H9 (cell line): Measurements from ENCODE around the gene MAML3. TPM values are rescaled to one million over a fixed set of nuclear protein-coding genes. Genes with fewer than 3 reads are reported as not detected.

Experiments
- DNase-seq: peaks from one replicate; pipeline ENCODE4 v3.0.0-alpha.2; 2017
- H2AFZ ChIP-seq: one replicate; pipeline ENCODE4 v1.6.1; 2013; ENCODE audit warnings: mild to moderate bottlenecking, low read length, control low read depth, moderate library complexity
- H2AK5ac ChIP-seq: 2 replicates; pipeline ENCODE4 v1.6.1; 2013; ENCODE audit warnings: low read length, control low read depth, mixed read lengths; ENCODE audit not compliant: insufficient read length
- H2BK120ac ChIP-seq: one replicate; pipeline ENCODE4 v1.6.1; 2013; ENCODE audit warnings: low read depth, mild to moderate bottlenecking, low read length, control low read depth, inconsistent platforms; ENCODE audit not compliant: poor library complexity, severe bottlenecking
- H2BK12ac ChIP-seq: 2 replicates; pipeline ENCODE4 v1.6.1; 2013; ENCODE audit warnings: low read length, control low read depth, mixed read lengths, low read depth; ENCODE audit not compliant: insufficient read length
- H2BK15ac ChIP-seq: 2 replicates; pipeline ENCODE4 v1.6.1; 2013; ENCODE audit warnings: low read depth, low read length, control low read depth
- H2BK20ac ChIP-seq: one replicate; pipeline ENCODE4 v1.6.1; 2013; ENCODE audit warnings: low read depth, mild to moderate bottlenecking, low read length, control low read depth, inconsistent platforms; ENCODE audit not compliant: poor library complexity, severe bottlenecking
- H2BK5ac ChIP-seq: 2 replicates; pipeline ENCODE4 v1.6.1; 2013; ENCODE audit warnings: low read length, control low read depth, mixed read lengths; ENCODE audit not compliant: insufficient read length
- H3K14ac ChIP-seq: 2 replicates; pipeline ENCODE4 v1.6.1; 2013; ENCODE audit warnings: low read length, control low read depth; ENCODE audit not compliant: insufficient read depth
- H3K18ac ChIP-seq: 2 replicates; pipeline ENCODE4 v1.6.1; 2013; ENCODE audit warnings: low read depth, mild to moderate bottlenecking, mixed read lengths, low read length, control low read depth; ENCODE audit not compliant: insufficient read length
- H3K23ac ChIP-seq: 2 replicates; pipeline ENCODE4 v1.6.1; 2013; ENCODE audit warnings: low read length, control low read depth, mixed read lengths, low read depth; ENCODE audit not compliant: insufficient read length
- H3K23me2 ChIP-seq: 2 replicates; pipeline ENCODE4 v1.6.1; 2013; ENCODE audit warnings: low read depth, mild to moderate bottlenecking, mixed read lengths, low read length, control low read depth; ENCODE audit not compliant: insufficient read length, poor library complexity, severe bottlenecking
- H3K27ac ChIP-seq: 2 replicates; pipeline ENCODE4 v1.5.1; 2013; ENCODE audit warnings: low read length, control low read depth, mixed read lengths, low read depth; ENCODE audit not compliant: insufficient read length
- H3K27me3 ChIP-seq: 2 replicates; pipeline ENCODE4 v1.6.1; 2013; ENCODE audit warnings: low read length, control low read depth, inconsistent platforms; ENCODE audit not compliant: insufficient read depth
- H3K4ac ChIP-seq: 2 replicates; pipeline ENCODE4 v1.6.1; 2013; ENCODE audit warnings: low read depth, mild to moderate bottlenecking, control low read depth, inconsistent platforms, low read length, moderate library complexity
- H3K4me1 ChIP-seq: 2 replicates; pipeline ENCODE4 v1.6.1; 2013; ENCODE audit warnings: low read length, control low read depth, inconsistent platforms; ENCODE audit not compliant: insufficient read depth
- H3K4me2 ChIP-seq: 2 replicates; pipeline ENCODE4 v1.6.1; 2013; ENCODE audit warnings: low read length, control low read depth, mixed read lengths; ENCODE audit not compliant: insufficient read length, insufficient read depth
- H3K56ac ChIP-seq: 2 replicates; pipeline ENCODE4 v1.6.1; 2013; ENCODE audit warnings: low read depth, mild to moderate bottlenecking, mixed read lengths, low read length, control low read depth; ENCODE audit not compliant: insufficient read length
- H3K79me1 ChIP-seq: 2 replicates; pipeline ENCODE4 v1.6.1; 2013; ENCODE audit warnings: low read depth, mild to moderate bottlenecking, moderate library complexity, low read length, control low read depth, inconsistent platforms; ENCODE audit not compliant: insufficient read depth, poor library complexity, severe bottlenecking
- H3K79me2 ChIP-seq: 2 replicates; pipeline ENCODE4 v1.6.1; 2013; ENCODE audit warnings: low read length, control low read depth, inconsistent platforms; ENCODE audit not compliant: insufficient read depth
- H3K9ac ChIP-seq: 2 replicates; pipeline ENCODE4 v1.6.1; 2013; ENCODE audit warnings: low read length, control low read depth, mixed read lengths; ENCODE audit not compliant: insufficient read length; ENCODE audit errors: extremely low read depth
- H3K9me3 ChIP-seq: one replicate; pipeline ENCODE4 v1.6.1; 2013; ENCODE audit warnings: low read depth, low read length, inconsistent platforms; ENCODE audit not compliant: control insufficient read depth
- H3T11ph ChIP-seq: one replicate; pipeline ENCODE4 v1.6.1; 2013; ENCODE audit warnings: mild to moderate bottlenecking, low read length, control low read depth, inconsistent platforms
- H4K20me1 ChIP-seq: one replicate; pipeline ENCODE4 v1.6.1; 2013; ENCODE audit not compliant: control insufficient read depth, insufficient read length, insufficient read depth
- H4K5ac ChIP-seq: 2 replicates; pipeline ENCODE4 v1.6.1; 2013; ENCODE audit warnings: low read depth, mild to moderate bottlenecking, mixed read lengths, low read length, control low read depth; ENCODE audit not compliant: insufficient read length
- H4K8ac ChIP-seq: replicated peaks from 2 replicates; pipeline ENCODE4 v1.6.1; 2013; ENCODE audit warnings: low read length, control low read depth, mixed read lengths, low read depth; ENCODE audit not compliant: insufficient read length
- H4K91ac ChIP-seq: 2 replicates; pipeline ENCODE4 v1.6.1; 2013; ENCODE audit warnings: low read depth, mild to moderate bottlenecking, moderate library complexity, mixed read lengths, low read length, control low read depth; ENCODE audit not compliant: insufficient read length
- H3K27ac Mint-ChIP-seq, 3 experiments: 2 replicates in 2 of 3; 3 replicates in 1 of 3; pipeline ENCODE4 v1.8.0; 2020 to 2021; ENCODE audit warnings: mixed read lengths in 3 of 3, mild to moderate bottlenecking in 1 of 3, moderate library complexity in 1 of 3
- H3K27me3 Mint-ChIP-seq: 2 replicates; pipeline ENCODE4 v1.8.0; 2021; ENCODE audit warnings: low read depth, mild to moderate bottlenecking, moderate library complexity, mixed read lengths
- H3K36me3 Mint-ChIP-seq, 3 experiments: 2 replicates in 2 of 3; 3 replicates in 1 of 3; pipeline ENCODE4 v1.8.0; 2020 to 2021; ENCODE audit warnings: low read depth in 3 of 3, mixed read lengths in 3 of 3; ENCODE audit not compliant: insufficient read depth in 1 of 3
- H3K4me1 Mint-ChIP-seq, 2 experiments: 2 replicates each; pipeline ENCODE4 v1.8.0; 2020; ENCODE audit warnings: mixed read lengths in 2 of 2
- H3K4me3 Mint-ChIP-seq, 2 experiments: 2 replicates in 1 of 2; 3 replicates in 1 of 2; pipeline ENCODE4 v1.8.0; 2020 to 2021; ENCODE audit warnings: mild to moderate bottlenecking in 2 of 2, mixed read lengths in 2 of 2, moderate library complexity in 1 of 2
- H3K9me3 Mint-ChIP-seq, 2 experiments: 2 replicates in 1 of 2; 3 replicates in 1 of 2; pipeline ENCODE4 v1.8.0; 2020; ENCODE audit warnings: mild to moderate bottlenecking in 2 of 2, mixed read lengths in 2 of 2, moderate library complexity in 1 of 2
- CTCF ChIP-seq: fragments of 200-600 bp; sonication (generic); conservative IDR thresholded peaks from 3 replicates; pipeline ENCODE4 v1.8.0; 2021; ENCODE audit warnings: antibody characterized with exemption, mild to moderate bottlenecking
- WGBS: extraction: QIAGEN DNeasy Blood & Tissue Kit; methylation state at CpG from one replicate; pipeline ENCODE4 v1.1.7; 2013; ENCODE audit warnings: missing lambda C conversion rate, low lambda C conversion rate, mixed read lengths; ENCODE audit not compliant: insufficient read length; ENCODE audit errors: extremely low coverage; 5-methylcytosine and 5-hydroxymethylcytosine counted together
- total RNA-seq: library from RNA; stranded (reverse); gene quantifications from 2 replicates; pipeline ENCODE4 v1.2.1, GENCODE V29; 2021

MAML3 gene
- total RNA-seq, 1 experiment from 2014 or later: 3.9 TPM

DNA sequence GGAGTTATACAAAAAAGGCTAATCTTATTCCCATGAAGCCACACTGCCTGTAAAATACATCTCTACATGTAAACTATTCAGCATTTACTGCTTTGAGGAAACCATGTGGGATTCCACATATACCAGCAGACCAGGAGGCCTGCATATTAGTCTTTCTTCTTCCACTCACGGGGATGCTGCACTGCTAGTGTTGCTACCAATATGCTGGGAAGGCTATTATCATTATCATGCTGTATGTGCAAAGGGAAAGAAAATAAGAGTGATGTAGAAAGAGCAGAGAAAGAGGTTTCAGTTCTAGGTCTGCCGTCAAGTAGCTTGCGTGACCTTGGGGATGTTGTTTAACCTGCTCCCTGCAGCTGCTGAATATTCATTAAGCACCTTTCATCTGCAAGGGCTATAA lies 427.4 kb downstream of the MAML3 start:
- Histone ChIP-seq H4K5ac (no peak overlapping the region), H2BK120ac (no peak overlapping the region), H3K27ac (no peak overlapping the region), H2BK5ac (no peak overlapping the region), H3K14ac (no peak overlapping the region), H4K91ac (no peak overlapping the region), H3K9me3 (no peaks in the 10 kb centered on the region), H3K4me1 (no peaks in the 10 kb centered on the region), H2BK15ac (no peak overlapping the region), H3K23ac (no peak overlapping the region), H4K20me1 (no peaks in the 10 kb centered on the region), H3K9ac (no peak overlapping the region), H2AFZ (no peak overlapping the region), H2AK5ac (no peak overlapping the region), H3K4ac (no peak overlapping the region), H3K79me2 (no peaks in the 10 kb centered on the region), H3K4me2 (no peak overlapping the region), H3K56ac (no peak overlapping the region), H3K23me2 (no peaks in the 10 kb centered on the region), H4K8ac (no peak overlapping the region), H3K18ac (no peak overlapping the region), H2BK20ac (no peak overlapping the region), H3T11ph (no peak overlapping the region), H2BK12ac (no peak overlapping the region), H3K27me3 (no peaks in the 10 kb centered on the region), H3K79me1 (no peaks in the 10 kb centered on the region)
- DNase-seq: no peak
- Mint-ChIP-seq H3K27me3 (peaks cover 3% of the 10 kb centered on the region), H3K36me3 (no peaks in the 10 kb centered on the region), H3K9me3 (no peaks in the 10 kb centered on the region), H3K27ac (no peak overlapping the region), H3K4me1 (no peaks in the 10 kb centered on the region), H3K4me3 (no peak overlapping the region)
- WGBS: no CpG with 5 or more reads among the region's 3 CpGs
- no peak for TF ChIP-seq CTCF
